GM19035 (cell line): Measurements from ENCODE around the gene ADK.
"Not testable (repeated sequence)": the region's sequence is repeated elsewhere in the genome, so short reads cannot be mapped to it uniquely, and the experiment has no call there.

Experiments used
- ATAC-seq: cut with Tn5 transposase; IDR thresholded peaks from one replicate; pipeline ENCODE4 v1.9.1; 2021; ENCODE audit not compliant: unreplicated experiment

ADK gene

DNA sequence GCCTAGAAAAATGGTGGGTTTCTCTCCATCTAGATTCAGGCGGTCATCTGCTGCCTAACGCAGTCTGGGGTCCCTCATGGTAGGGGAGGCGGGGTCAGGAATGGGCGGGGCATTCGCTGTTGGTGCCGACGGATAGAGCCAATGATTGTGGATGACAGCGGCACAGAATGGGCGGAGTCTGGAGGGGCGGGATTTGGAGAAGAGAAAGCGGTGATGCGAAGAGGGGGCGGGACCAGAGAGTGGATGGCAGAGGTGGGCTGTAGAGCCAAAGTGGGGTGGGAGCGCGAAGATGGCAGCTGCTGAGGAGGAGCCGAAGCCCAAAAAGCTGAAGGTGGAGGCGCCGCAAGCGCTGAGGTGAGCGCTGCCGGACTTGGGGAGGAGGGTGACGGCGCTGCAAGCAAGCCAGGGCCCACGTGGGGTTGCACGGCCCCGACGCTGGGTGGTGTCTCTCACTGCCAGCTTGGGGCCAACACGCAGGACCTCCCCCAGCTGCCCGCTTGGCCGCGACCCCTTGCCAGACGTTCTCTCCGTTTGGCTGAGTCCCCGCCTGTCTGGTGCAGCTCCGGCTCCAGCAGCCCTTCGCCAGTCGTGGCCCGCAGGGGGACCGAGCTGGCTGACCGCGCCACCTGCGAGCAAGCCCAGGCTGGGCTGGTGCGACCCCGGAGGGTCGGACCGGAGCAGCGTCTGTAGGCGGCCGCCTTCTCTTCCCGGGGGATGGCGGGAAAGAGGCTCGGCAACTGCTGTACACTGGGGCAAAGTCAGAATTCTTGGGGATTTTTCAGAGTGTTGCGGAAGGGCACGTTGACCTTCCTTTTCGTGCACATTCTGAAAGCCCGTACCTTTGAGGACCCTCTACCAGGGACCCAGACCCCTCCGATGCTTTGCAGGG, at the start of gene ADK:
TSS of gene ADK (plus strand) at position 232 of the 889 bp plus-strand sequence. CDS start at position 290, 58 bp downstream.
- peak; percentile 83 for ATAC-seq

DNA sequence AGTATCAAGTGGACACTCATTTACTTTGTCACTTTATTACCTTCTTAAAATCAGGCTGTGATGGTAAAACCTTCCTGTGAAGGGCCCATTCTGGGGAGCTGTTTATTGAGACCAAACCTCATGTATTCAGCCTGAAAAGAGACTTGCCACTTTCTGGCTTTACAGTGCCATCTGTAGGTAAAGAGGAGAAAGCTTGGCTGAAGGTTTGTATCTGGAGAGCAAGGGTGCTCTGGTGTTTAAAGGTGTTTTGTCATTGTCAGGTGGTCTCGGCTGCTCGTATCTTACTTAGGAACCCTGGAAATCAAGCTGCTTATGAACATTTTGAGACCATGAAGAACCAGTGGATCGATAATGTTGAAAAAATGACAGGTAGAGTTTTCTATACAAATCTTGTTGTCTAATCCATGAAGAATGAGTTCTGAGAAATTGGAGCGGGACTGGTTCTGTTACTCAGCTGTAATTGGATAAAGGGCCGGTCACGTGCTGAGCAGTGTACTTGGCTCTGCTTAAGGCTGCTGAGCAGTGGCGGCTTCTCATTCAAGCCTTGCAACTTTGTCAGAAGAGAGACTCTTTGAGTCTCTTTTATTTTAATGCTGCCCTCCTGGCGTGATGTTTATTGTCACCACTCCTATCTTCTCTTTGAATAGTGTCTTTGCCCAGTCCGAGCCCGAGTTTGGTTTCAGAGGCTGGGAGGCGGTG, 47.3 kb upstream of the ADK start:
- ATAC-seq: no peak

DNA sequence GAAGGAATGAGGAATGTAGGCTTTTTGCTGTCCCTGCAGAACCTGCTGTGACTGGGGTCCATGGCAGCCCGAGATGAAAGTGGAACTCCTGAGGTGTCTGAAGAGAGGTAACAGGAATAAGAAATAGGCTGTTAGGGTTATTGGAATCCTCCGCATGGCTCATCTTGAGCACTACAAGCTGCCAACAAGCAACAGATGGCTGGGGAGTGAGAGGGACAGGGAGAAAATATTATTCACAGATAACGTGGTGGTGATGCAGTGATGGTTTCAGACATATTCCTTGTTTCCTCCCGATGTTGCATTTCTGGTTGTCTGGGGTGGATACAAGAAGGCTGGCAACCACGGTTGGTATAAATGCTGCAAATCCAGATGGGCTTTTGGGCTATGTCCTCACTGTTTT, 46.5 kb upstream of the ADK start:
- ATAC-seq: no peak

DNA sequence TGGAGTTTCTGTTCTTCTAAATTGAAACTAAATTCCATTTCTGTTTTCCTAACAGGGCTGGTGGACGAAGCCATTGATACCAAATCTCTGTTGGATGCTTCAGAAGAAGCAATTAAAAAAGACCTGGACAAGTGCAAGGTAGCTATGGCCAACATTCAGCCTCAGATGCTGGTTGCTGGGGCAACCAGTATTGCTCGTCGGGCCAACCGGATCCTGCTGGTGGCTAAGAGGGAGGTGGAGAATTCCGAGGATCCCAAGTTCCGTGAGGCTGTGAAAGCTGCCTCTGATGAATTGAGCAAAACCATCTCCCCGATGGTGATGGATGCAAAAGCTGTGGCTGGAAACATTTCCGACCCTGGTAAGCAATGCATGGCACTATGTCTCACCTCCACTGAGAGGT, 46.0 kb upstream of the ADK start:
- no peak for ATAC-seq

- ATAC-seq: no peak
These were observed 43.6 kb upstream of the ADK start for GRCh38 chr10:74107391-74107790.

GRCh38 chr10:74109452-74109851, 41.6 kb upstream of the ADK start:
- no peak for ATAC-seq

DNA sequence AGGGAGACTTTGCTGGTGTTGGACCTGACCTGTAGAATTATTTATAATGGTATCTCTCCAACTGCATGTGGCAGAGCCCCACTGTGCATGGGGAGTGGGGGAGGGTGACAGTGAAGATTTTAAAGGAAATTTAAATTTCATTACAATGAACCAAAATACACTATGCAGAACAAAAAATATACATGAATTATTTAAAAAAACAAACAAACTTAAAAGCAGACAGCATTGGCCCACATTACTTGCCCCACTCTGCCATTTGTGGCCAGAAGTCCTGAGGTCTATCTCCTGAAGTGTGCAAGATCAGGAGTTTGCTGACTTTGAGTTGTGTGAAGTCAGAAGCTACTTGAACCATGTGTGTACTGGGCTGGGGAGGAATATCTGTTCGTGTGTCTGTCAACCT, 40.9 kb upstream of the ADK start:
- no peak for ATAC-seq

GRCh38 chr10:74111799-74112198, 39.2 kb upstream of the ADK start:
- ATAC-seq: no peak

- no peak for ATAC-seq
These were observed 37.5 kb upstream of the ADK start for GRCh38 chr10:74113546-74113945.

GRCh38 chr10:74114041-74114448, 37.0 kb upstream of the ADK start:
- ATAC-seq: no peak

GRCh38 chr10:74117738-74118137, 33.3 kb upstream of the ADK start:
- ATAC-seq: no peak

- no peak for ATAC-seq
These were observed 32.2 kb upstream of the ADK start for GRCh38 chr10:74118804-74119203.

DNA sequence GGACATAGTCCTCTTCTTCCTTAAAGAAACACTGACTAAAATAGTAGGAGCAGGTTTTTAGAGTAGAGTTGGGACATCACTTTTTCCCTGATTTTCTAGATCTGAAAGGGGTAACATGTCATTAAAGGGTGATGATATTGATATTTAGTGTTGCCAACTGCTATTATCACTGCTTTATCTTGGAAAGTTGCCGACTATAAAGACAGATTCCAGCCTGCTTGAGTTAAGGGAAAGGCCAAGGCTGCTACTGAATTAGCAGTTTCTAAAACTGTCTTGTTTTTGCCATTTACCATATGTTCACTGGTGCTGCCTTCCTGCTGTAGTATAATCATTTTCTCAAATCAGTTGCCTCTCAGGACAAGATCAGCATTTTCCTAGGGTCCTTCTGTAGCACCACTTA, 30.1 kb upstream of the ADK start:
- ATAC-seq: no peak

DNA sequence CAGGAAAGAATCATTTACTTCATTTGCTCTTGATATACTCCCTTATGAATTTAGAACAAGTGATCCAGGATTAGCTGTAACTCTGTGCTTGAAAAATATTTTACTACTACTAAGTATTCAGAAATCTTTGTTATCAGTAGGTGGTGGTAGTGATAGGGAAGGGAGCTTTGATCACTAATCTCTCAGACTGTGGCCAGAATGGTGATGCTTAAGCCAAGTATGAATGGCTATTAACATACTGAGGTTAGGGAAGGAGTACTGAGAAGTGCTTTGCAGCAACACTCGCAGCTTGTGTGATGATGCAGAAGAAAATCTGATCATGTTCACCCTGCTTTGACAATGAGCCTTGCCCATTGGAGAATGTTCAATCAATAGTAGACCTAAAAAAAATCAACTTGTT, 29.7 kb upstream of the ADK start:
- no peak for ATAC-seq

DNA sequence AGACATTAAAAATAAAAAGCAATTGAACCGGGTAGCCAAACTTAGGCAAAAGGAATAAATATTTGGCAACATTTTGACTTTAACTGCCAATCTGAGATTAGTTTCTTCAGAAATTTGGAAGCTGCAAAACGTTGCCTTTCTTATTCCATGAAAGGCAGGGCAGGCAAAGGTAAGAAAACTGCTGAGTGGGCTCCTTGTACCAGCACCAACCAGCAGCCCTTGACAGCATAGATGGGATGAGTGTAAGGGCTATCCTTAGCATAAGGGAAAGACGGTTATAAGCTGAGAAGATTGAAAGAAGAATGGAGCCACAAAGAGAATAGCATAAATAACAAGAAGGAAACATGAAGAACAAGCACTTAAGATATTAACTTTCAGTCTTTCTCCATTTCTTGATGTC, 29.0 kb upstream of the ADK start:
- no peak for ATAC-seq

GRCh38 chr10:74123081-74123480, 27.9 kb upstream of the ADK start:
- no peak for ATAC-seq

DNA sequence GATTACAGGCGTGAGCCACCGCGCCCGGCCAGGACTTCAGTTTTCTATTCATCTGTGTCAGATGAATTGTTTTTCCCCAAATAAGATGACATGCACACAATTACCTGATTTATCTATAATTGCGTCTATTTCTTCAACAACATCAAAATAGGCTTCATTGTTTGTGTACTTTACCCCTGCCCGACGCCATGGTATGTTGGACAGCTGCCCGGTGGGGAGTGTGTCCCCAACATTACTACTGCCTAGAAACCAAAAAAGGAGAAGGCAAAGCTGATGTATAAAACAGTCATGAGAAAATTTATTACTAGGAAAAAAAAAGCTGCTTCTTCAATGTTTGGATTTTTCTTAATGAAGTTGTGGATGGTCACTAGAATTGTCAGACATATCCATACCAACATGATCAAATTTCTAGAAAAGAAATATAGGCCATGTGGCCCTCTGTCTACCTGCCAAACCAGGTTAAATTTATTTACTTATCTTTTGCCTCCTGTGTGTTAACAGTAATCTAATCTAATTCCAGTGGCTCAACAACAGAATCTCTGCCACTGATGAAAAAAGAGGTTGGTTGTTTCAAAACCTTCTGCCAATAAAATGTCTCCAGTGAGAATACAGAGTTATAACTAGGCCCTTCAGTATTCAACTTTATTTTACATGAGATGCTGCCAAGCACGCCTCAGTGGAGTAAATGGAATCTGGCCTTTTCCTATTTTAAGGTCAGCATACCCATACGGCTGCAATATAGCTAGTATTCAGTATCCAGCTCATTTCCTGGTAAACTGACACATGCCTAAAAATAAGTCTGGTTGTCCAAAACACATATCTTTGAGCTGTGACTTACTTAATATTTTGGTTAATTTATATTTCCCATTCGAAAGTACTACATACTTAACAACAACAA, 16.8 kb upstream of the ADK start:
- no peak for ATAC-seq

DNA sequence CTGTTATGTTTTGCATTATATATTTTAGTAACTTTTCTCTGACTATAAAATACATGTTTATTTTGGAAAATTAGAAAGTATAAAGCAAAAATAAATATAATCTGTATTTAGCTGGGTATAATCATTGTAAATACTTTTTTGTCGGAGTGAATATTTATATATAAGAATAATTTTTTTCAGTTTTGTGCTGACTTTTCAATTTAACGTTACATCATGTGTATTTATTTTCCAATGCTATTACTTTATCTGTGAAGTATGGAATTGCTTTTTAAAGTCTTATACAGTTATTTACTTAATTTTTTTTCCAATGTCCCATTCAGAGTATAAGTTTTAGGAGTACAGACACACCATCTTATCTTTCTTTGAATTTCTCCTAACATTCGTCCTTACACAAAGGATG, 15.6 kb upstream of the ADK start:
- no peak for ATAC-seq

- no peak for ATAC-seq
These were observed 13.0 kb upstream of the ADK start for GRCh38 chr10:74137992-74138391.

- not testable (repeated sequence) for ATAC-seq
These were observed 12.4 kb upstream of the ADK start for GRCh38 chr10:74138596-74138995.

DNA sequence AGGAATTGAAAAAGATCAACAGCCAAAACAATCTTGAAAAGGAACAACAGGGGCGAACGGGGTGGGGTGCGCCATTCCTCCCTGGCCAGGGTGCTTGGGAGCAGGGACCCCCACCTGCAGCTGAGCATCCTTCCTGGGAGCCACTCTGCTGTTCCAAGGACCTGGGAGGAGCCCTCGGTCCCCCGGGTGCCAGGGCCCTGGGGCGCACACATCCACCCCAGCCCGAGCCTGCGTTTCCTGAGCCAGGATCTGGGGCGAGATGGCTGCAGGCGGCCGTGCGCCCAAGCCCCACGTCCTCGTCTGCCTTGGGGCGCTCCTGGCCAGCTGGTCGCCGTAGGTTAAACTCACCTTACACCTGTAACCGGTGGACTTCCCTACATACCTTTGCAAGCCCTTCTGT, 11.0 kb upstream of the ADK start:
- ATAC-seq: no peak
